H9 (cell line): ENCODE results near the gene SPAG6. TPM values are rescaled to one million over a fixed set of nuclear protein-coding genes. Genes with fewer than 3 reads are reported as not detected.

Source experiments
- DNase-seq: peaks from one replicate; pipeline ENCODE4 v3.0.0-alpha.2; 2017
- H2AFZ ChIP-seq: one replicate; pipeline ENCODE4 v1.6.1; 2013; ENCODE audit warnings: mild to moderate bottlenecking, low read length, control low read depth, moderate library complexity
- H2AK5ac ChIP-seq: 2 replicates; pipeline ENCODE4 v1.6.1; 2013; ENCODE audit warnings: low read length, control low read depth, mixed read lengths; ENCODE audit not compliant: insufficient read length
- H2BK120ac ChIP-seq: one replicate; pipeline ENCODE4 v1.6.1; 2013; ENCODE audit warnings: low read depth, mild to moderate bottlenecking, low read length, control low read depth, inconsistent platforms; ENCODE audit not compliant: poor library complexity, severe bottlenecking
- H2BK12ac ChIP-seq: 2 replicates; pipeline ENCODE4 v1.6.1; 2013; ENCODE audit warnings: low read length, control low read depth, mixed read lengths, low read depth; ENCODE audit not compliant: insufficient read length
- H2BK15ac ChIP-seq: 2 replicates; pipeline ENCODE4 v1.6.1; 2013; ENCODE audit warnings: low read depth, low read length, control low read depth
- H2BK20ac ChIP-seq: one replicate; pipeline ENCODE4 v1.6.1; 2013; ENCODE audit warnings: low read depth, mild to moderate bottlenecking, low read length, control low read depth, inconsistent platforms; ENCODE audit not compliant: poor library complexity, severe bottlenecking
- H2BK5ac ChIP-seq: 2 replicates; pipeline ENCODE4 v1.6.1; 2013; ENCODE audit warnings: low read length, control low read depth, mixed read lengths; ENCODE audit not compliant: insufficient read length
- H3K14ac ChIP-seq: 2 replicates; pipeline ENCODE4 v1.6.1; 2013; ENCODE audit warnings: low read length, control low read depth; ENCODE audit not compliant: insufficient read depth
- H3K18ac ChIP-seq: 2 replicates; pipeline ENCODE4 v1.6.1; 2013; ENCODE audit warnings: low read depth, mild to moderate bottlenecking, mixed read lengths, low read length, control low read depth; ENCODE audit not compliant: insufficient read length
- H3K23ac ChIP-seq: 2 replicates; pipeline ENCODE4 v1.6.1; 2013; ENCODE audit warnings: low read length, control low read depth, mixed read lengths, low read depth; ENCODE audit not compliant: insufficient read length
- H3K23me2 ChIP-seq: 2 replicates; pipeline ENCODE4 v1.6.1; 2013; ENCODE audit warnings: low read depth, mild to moderate bottlenecking, mixed read lengths, low read length, control low read depth; ENCODE audit not compliant: insufficient read length, poor library complexity, severe bottlenecking
- H3K27ac ChIP-seq: 2 replicates; pipeline ENCODE4 v1.5.1; 2013; ENCODE audit warnings: low read length, control low read depth, mixed read lengths, low read depth; ENCODE audit not compliant: insufficient read length
- H3K27me3 ChIP-seq: 2 replicates; pipeline ENCODE4 v1.6.1; 2013; ENCODE audit warnings: low read length, control low read depth, inconsistent platforms; ENCODE audit not compliant: insufficient read depth
- H3K4ac ChIP-seq: 2 replicates; pipeline ENCODE4 v1.6.1; 2013; ENCODE audit warnings: low read depth, mild to moderate bottlenecking, control low read depth, inconsistent platforms, low read length, moderate library complexity
- H3K4me1 ChIP-seq: 2 replicates; pipeline ENCODE4 v1.6.1; 2013; ENCODE audit warnings: low read length, control low read depth, inconsistent platforms; ENCODE audit not compliant: insufficient read depth
- H3K4me2 ChIP-seq: 2 replicates; pipeline ENCODE4 v1.6.1; 2013; ENCODE audit warnings: low read length, control low read depth, mixed read lengths; ENCODE audit not compliant: insufficient read length, insufficient read depth
- H3K56ac ChIP-seq: 2 replicates; pipeline ENCODE4 v1.6.1; 2013; ENCODE audit warnings: low read depth, mild to moderate bottlenecking, mixed read lengths, low read length, control low read depth; ENCODE audit not compliant: insufficient read length
- H3K79me1 ChIP-seq: 2 replicates; pipeline ENCODE4 v1.6.1; 2013; ENCODE audit warnings: low read depth, mild to moderate bottlenecking, moderate library complexity, low read length, control low read depth, inconsistent platforms; ENCODE audit not compliant: insufficient read depth, poor library complexity, severe bottlenecking
- H3K79me2 ChIP-seq: 2 replicates; pipeline ENCODE4 v1.6.1; 2013; ENCODE audit warnings: low read length, control low read depth, inconsistent platforms; ENCODE audit not compliant: insufficient read depth
- H3K9ac ChIP-seq: 2 replicates; pipeline ENCODE4 v1.6.1; 2013; ENCODE audit warnings: low read length, control low read depth, mixed read lengths; ENCODE audit not compliant: insufficient read length; ENCODE audit errors: extremely low read depth
- H3K9me3 ChIP-seq: one replicate; pipeline ENCODE4 v1.6.1; 2013; ENCODE audit warnings: low read depth, low read length, inconsistent platforms; ENCODE audit not compliant: control insufficient read depth
- H3T11ph ChIP-seq: one replicate; pipeline ENCODE4 v1.6.1; 2013; ENCODE audit warnings: mild to moderate bottlenecking, low read length, control low read depth, inconsistent platforms
- H4K20me1 ChIP-seq: one replicate; pipeline ENCODE4 v1.6.1; 2013; ENCODE audit not compliant: control insufficient read depth, insufficient read length, insufficient read depth
- H4K5ac ChIP-seq: 2 replicates; pipeline ENCODE4 v1.6.1; 2013; ENCODE audit warnings: low read depth, mild to moderate bottlenecking, mixed read lengths, low read length, control low read depth; ENCODE audit not compliant: insufficient read length
- H4K8ac ChIP-seq: replicated peaks from 2 replicates; pipeline ENCODE4 v1.6.1; 2013; ENCODE audit warnings: low read length, control low read depth, mixed read lengths, low read depth; ENCODE audit not compliant: insufficient read length
- H4K91ac ChIP-seq: 2 replicates; pipeline ENCODE4 v1.6.1; 2013; ENCODE audit warnings: low read depth, mild to moderate bottlenecking, moderate library complexity, mixed read lengths, low read length, control low read depth; ENCODE audit not compliant: insufficient read length
- H3K27ac Mint-ChIP-seq, 3 experiments: 2 replicates in 2 of 3; 3 replicates in 1 of 3; pipeline ENCODE4 v1.8.0; 2020 to 2021; ENCODE audit warnings: mixed read lengths in 3 of 3, mild to moderate bottlenecking in 1 of 3, moderate library complexity in 1 of 3
- H3K27me3 Mint-ChIP-seq: 2 replicates; pipeline ENCODE4 v1.8.0; 2021; ENCODE audit warnings: low read depth, mild to moderate bottlenecking, moderate library complexity, mixed read lengths
- H3K36me3 Mint-ChIP-seq, 3 experiments: 2 replicates in 2 of 3; 3 replicates in 1 of 3; pipeline ENCODE4 v1.8.0; 2020 to 2021; ENCODE audit warnings: low read depth in 3 of 3, mixed read lengths in 3 of 3; ENCODE audit not compliant: insufficient read depth in 1 of 3
- H3K4me1 Mint-ChIP-seq, 2 experiments: 2 replicates each; pipeline ENCODE4 v1.8.0; 2020; ENCODE audit warnings: mixed read lengths in 2 of 2
- H3K4me3 Mint-ChIP-seq, 2 experiments: 2 replicates in 1 of 2; 3 replicates in 1 of 2; pipeline ENCODE4 v1.8.0; 2020 to 2021; ENCODE audit warnings: mild to moderate bottlenecking in 2 of 2, mixed read lengths in 2 of 2, moderate library complexity in 1 of 2
- H3K9me3 Mint-ChIP-seq, 2 experiments: 2 replicates in 1 of 2; 3 replicates in 1 of 2; pipeline ENCODE4 v1.8.0; 2020; ENCODE audit warnings: mild to moderate bottlenecking in 2 of 2, mixed read lengths in 2 of 2, moderate library complexity in 1 of 2
- WGBS: extraction: QIAGEN DNeasy Blood & Tissue Kit; methylation state at CpG from one replicate; pipeline ENCODE4 v1.1.7; 2013; ENCODE audit warnings: missing lambda C conversion rate, low lambda C conversion rate, mixed read lengths; ENCODE audit not compliant: insufficient read length; ENCODE audit errors: extremely low coverage; 5-methylcytosine and 5-hydroxymethylcytosine counted together
- total RNA-seq: library from RNA; stranded (reverse); gene quantifications from 2 replicates; pipeline ENCODE4 v1.2.1, GENCODE V29; 2021
- TF ChIP-seq, protein P1 (sequence below): fragments of 200-600 bp; sonication (generic); conservative IDR thresholded peaks from 3 replicates; pipeline ENCODE4 v1.8.0; 2021; ENCODE audit warnings: antibody characterized with exemption, mild to moderate bottlenecking

The SPAG6 gene
- total RNA-seq, 1 experiment from 2014 or later, result 0.24 TPM

DNA sequence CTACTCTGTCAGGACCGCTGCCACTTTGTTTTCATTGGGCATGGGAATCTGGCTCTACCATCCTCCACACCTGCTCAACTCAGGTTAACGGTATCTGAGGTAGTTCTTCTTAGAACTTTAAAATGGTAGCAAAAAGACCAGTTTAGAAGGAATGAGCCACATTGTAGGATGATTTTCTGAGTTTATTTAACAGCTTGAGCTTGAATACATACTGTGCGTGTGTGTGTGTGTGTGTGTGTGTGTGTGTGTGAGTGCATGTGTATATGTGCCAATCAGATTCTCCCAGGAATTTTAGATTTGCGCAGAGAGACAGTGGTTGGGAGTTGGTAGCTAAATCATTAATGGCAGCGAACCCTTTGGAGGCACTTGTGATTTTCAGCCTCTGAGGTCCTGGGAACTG is 81.4 kb downstream of the SPAG6 start:
- no peaks in the 10 kb centered on the region for H3K79me2 ChIP-seq
- no peak overlapping the region for H2AFZ ChIP-seq
- no peak overlapping the region for H3K27ac ChIP-seq
- no peaks in the 10 kb centered on the region for H3K27me3 ChIP-seq
- H3K79me1 ChIP-seq, result no peaks in the 10 kb centered on the region
- H4K5ac ChIP-seq, result no peak overlapping the region
- no peaks in the 10 kb centered on the region for H3K23me2 ChIP-seq
- no peak overlapping the region for H2AK5ac ChIP-seq
- no peak overlapping the region for H3K4me3 Mint-ChIP-seq
- no peak overlapping the region; a peak in 1 of 7 replicates for H3K27ac Mint-ChIP-seq
- H3K9me3 ChIP-seq, result no peaks in the 10 kb centered on the region
- no peak overlapping the region for H3K18ac ChIP-seq
- H3K9ac ChIP-seq, result no peak overlapping the region
- no peak overlapping the region for H3K23ac ChIP-seq
- TF ChIP-seq, protein P1, sequence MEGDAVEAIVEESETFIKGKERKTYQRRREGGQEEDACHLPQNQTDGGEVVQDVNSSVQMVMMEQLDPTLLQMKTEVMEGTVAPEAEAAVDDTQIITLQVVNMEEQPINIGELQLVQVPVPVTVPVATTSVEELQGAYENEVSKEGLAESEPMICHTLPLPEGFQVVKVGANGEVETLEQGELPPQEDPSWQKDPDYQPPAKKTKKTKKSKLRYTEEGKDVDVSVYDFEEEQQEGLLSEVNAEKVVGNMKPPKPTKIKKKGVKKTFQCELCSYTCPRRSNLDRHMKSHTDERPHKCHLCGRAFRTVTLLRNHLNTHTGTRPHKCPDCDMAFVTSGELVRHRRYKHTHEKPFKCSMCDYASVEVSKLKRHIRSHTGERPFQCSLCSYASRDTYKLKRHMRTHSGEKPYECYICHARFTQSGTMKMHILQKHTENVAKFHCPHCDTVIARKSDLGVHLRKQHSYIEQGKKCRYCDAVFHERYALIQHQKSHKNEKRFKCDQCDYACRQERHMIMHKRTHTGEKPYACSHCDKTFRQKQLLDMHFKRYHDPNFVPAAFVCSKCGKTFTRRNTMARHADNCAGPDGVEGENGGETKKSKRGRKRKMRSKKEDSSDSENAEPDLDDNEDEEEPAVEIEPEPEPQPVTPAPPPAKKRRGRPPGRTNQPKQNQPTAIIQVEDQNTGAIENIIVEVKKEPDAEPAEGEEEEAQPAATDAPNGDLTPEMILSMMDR, result no peak
- no peak overlapping the region for H2BK12ac ChIP-seq
- H4K91ac ChIP-seq, result no peak overlapping the region
- no peak overlapping the region for H3K4me2 ChIP-seq
- no peaks in the 10 kb centered on the region for H4K20me1 ChIP-seq
- H3K4ac ChIP-seq, result no peak overlapping the region
- no peak overlapping the region for H2BK5ac ChIP-seq
- peaks cover 26% of the 10 kb centered on the region for H3K27me3 Mint-ChIP-seq
- WGBS, result no CpG with 5 or more reads among the region's 5 CpGs
- no peak overlapping the region for H2BK15ac ChIP-seq
- H2BK20ac ChIP-seq, result no peak overlapping the region
- no peak overlapping the region for H3K56ac ChIP-seq
- no peak overlapping the region for H3T11ph ChIP-seq
- no peaks in the 10 kb centered on the region for H3K9me3 Mint-ChIP-seq
- H3K4me1 Mint-ChIP-seq, result peaks cover 23 to 26% of the 10 kb centered on the region in 2 experiments
- DNase-seq, result no peak
- H4K8ac ChIP-seq, result no peak overlapping the region
- H3K14ac ChIP-seq, result no peak overlapping the region
- H2BK120ac ChIP-seq, result no peak overlapping the region
- H3K4me1 ChIP-seq, result peaks cover 9% of the 10 kb centered on the region; the same call in 1 of the 2 replicates
- H3K36me3 Mint-ChIP-seq, result no peaks in the 10 kb centered on the region
